GM21360 (cell line): ENCODE data around the gene CLDN10.
A peak's percentile ranks its signal among the peaks of the same experiment; 100 is the strongest.

ENCODE experiments used
- ATAC-seq: cut with Tn5 transposase; IDR thresholded peaks from one replicate; pipeline ENCODE4 v1.9.1; 2021; ENCODE audit warnings: mild to moderate bottlenecking, moderate library complexity; ENCODE audit not compliant: unreplicated experiment

Gene CLDN10

DNA sequence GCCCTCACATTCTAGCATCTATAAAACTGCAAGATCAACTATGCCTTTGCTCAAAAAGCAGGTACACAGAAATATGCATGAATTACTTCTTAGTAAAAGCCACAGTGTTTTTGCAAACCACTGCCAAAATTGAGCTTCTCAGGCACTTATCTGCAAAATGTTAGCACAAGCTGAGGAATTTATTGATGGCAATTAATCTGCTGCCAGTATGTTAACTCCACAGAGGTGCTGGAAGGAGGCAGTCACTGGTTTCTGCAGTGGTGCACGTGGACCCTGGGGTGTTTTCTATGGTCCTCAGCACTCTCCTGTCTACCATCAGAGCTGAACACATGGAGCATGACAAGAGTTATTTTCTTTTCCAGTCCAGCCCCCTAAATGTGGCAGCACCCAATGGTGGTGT lies 44.2 kb downstream of the CLDN10 start:
- no peak for ATAC-seq

- ATAC-seq = no peak
Observed at GRCh38 chr13:95601216-95601615, 48.7 kb downstream of the CLDN10 start.

GRCh38 chr13:95601906-95602305 lies 49.4 kb downstream of the CLDN10 start:
- ATAC-seq = no peak

- no peak for ATAC-seq
Observed at GRCh38 chr13:95603887-95604555, 51.5 kb downstream of the CLDN10 start.

DNA sequence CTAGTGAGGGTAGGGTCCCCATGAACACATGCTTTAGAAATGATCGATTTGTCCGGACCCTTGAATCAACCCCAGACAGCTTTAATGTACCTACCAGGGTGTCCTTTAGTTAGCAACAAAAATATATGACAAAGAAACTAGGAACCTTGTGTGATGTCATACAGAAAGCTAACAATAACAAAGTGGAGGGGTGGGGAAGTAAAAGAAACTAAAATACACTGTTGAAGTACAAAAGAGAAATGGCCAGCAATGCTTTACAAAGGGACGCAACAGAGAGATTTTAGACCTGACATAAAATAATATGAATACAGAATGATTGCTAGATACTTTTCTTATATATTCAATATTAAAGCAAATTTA lies 52.0 kb downstream of the CLDN10 start:
- ATAC-seq = no peak

GRCh38 chr13:95605448-95606125 lies 53.1 kb downstream of the CLDN10 start:
- no peak for ATAC-seq

GRCh38 chr13:95607366-95607765 lies 54.8 kb downstream of the CLDN10 start:
- no peak for ATAC-seq

DNA sequence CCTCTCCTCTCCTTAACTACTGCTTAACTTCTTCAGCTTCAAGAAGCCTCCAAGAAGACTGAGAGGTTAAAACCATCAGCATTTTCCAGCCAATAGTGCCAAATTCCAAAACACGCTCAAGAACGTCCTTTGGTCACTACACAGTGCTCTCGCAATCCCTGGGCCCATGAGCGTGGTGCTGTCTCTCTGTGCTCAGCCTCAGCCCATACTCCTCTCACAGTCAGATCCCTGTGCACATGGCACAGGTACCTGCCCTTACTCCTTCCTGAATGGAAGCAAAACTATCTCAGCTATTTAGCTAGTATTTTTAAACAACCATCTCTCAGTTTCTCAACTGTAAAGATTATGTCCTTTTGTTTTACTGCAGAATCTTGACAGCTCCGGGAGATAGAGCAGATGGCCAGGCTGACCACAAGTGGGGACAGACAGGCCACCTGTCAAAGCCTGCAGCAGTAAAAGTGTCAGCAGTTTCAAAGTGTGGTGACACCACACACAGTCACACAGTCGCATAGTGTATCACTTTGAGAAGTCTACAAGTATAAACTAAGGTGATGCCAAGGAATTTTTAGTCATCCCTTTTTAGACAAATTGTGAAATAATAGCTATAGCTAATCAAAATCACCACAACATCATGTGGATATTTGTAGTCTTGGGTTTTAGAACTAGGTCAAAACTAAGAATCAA lies 56.3 kb downstream of the CLDN10 start:
- ATAC-seq = no peak

- no peak for ATAC-seq
Observed at GRCh38 chr13:95614641-95615245, 62.2 kb downstream of the CLDN10 start.

- no peak for ATAC-seq
Observed at GRCh38 chr13:95615539-95615938, 63.0 kb downstream of the CLDN10 start.

DNA sequence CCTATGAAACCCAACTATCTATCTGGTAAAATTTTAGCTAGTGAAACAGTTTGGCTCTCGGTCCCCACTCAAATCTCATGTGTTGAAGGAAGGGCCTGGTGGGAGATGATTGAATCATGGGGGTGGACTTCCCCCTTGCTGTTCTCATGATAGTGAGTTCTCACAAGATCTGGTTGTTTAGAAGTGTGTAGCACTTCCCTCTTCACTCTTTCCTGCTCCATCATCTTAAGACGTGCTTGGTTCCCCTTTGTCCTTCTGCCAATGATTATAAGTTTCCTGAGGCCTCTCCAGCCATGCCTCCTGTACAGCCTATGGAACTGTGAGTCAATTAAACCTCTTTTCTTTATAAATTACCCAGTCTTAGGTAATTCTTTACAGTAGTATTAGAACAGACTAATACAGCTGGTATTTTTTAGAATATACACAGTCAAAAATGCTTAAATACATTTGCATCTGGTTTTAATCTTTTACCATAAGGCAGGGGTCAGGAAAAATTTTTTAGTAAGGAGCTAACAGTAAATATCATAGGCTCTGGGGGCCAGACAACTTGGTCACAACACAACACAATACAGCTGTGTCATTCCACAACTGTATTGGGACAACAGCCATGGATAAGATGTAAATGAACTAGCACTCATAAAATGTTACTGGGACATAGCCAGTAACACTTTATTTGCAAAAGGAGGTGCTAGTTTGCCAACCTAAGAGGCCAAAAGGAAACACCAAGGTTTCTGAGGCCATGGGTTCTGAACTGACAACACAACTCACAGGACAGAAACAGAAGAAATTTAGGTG lies 67.7 kb downstream of the CLDN10 start:
- ATAC-seq = no peak

- no peak for ATAC-seq
Observed at GRCh38 chr13:95620825-95621498, 68.4 kb downstream of the CLDN10 start.

DNA sequence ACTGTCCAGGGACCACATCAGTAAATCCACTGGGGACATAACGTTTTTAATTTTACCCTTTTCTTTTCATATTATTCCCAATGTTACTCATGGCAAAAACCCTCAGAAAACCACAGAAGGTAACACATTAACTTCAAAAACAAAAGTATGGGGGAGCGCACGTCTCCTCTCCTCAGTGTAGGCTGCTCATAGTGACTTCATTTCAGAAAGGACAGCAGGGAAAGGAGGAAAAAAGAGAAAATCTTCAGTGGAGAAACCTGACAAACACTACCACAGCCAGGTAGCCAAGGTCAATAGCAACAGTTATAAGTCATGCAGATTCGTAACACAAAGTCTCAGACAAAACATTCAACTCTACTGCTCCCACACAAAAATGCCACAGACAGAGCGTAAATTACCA lies 70.6 kb downstream of the CLDN10 start:
- no peak for ATAC-seq

DNA sequence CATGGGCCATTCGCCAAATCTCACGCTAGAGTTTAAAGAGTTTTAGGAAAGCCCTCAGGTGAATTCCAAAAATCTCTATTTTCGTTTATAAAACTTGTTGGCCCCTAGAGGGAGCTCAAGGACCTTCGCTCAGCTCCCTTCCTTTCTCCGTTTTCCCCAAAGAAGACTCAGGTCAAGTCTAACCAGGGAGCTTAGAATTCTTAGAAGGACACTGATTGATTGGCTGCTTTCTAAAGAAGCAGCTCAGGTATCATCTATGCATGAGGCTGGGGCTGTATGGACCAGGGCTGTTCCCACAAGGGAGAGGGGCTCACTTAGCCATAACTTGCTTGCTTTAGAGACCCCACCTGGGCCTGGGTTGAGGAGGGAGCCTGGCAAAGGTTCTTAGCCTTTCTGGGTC lies 71.5 kb downstream of the CLDN10 start:
- peak; percentile 62 for ATAC-seq

- no peak for ATAC-seq
Observed at GRCh38 chr13:95626768-95627167, 74.2 kb downstream of the CLDN10 start.

- no peak for ATAC-seq
Observed at GRCh38 chr13:95627590-95627989, 75.1 kb downstream of the CLDN10 start.

GRCh38 chr13:95628488-95628887 lies 76.0 kb downstream of the CLDN10 start:
- ATAC-seq = no peak

DNA sequence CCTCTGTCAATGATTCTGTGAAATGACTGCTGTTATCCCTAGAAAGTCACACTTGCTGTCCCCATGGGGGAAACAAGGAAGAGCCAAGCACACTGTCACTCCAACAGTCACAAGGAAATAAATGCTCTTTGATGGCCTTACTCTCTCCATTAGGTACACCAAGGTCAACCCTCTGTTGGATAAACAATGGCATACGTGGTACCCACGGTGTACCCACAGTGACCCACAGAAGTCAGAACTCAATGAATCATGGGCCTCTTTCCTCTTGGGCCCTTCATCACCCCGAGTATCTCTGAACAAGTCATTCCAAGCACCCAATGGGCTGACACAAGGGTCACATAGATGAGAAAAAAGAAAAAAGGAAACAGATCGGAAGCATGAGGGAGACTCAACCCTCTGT lies 76.6 kb downstream of the CLDN10 start:
- no peak for ATAC-seq
